Retinal pigment epithelial cell (primary cell): ENCODE data around the gene NKAP.
"Not testable (repeated sequence)": the region's sequence is repeated elsewhere in the genome, so short reads cannot be mapped to it uniquely, and the experiment has no call there.

Source experiments
- DNase-seq: peaks from one replicate; pipeline ENCODE4 v3.0.0-alpha.2; 2010; ENCODE audit warnings: low read depth
- H3K4me3 ChIP-seq: 2 replicates; pipeline ENCODE4 v1.5.1; 2011; ENCODE audit warnings: mild to moderate bottlenecking, low read length, control low read depth, moderate library complexity
- TF ChIP-seq, protein P1 (sequence below): conservative IDR thresholded peaks from 2 replicates; pipeline ENCODE4 v1.5.1; 2011; ENCODE audit warnings: low read depth, low read length, control low read depth, inconsistent platforms

Gene NKAP

DNA sequence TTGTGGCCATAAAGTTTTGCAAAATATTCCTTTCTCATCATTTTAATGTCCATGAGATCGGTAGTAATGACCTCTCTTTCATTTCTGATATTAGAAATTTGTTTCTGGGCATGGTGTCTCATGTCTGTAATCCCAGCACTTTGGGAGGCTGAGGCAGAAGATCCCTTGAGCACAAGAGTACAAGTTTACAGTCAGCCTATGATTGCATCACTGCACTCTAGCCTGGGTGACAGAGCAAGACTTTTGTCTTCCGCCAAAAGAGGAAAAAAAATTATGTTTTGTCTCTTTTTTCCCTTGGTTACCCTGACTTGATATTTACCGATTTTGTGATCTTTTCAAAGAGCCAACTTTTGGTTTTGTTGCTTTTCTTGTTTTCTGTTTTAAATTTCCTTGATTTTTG is 10.8 kb upstream of the NKAP start:
- no peak for DNase-seq
- H3K4me3 ChIP-seq, result no peak overlapping the region
- TF ChIP-seq, protein P1, sequence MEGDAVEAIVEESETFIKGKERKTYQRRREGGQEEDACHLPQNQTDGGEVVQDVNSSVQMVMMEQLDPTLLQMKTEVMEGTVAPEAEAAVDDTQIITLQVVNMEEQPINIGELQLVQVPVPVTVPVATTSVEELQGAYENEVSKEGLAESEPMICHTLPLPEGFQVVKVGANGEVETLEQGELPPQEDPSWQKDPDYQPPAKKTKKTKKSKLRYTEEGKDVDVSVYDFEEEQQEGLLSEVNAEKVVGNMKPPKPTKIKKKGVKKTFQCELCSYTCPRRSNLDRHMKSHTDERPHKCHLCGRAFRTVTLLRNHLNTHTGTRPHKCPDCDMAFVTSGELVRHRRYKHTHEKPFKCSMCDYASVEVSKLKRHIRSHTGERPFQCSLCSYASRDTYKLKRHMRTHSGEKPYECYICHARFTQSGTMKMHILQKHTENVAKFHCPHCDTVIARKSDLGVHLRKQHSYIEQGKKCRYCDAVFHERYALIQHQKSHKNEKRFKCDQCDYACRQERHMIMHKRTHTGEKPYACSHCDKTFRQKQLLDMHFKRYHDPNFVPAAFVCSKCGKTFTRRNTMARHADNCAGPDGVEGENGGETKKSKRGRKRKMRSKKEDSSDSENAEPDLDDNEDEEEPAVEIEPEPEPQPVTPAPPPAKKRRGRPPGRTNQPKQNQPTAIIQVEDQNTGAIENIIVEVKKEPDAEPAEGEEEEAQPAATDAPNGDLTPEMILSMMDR, result no peak

GRCh38 chrX:119948381-119948780 is 4.8 kb upstream of the NKAP start:
- no peak overlapping the region for H3K4me3 ChIP-seq
- TF ChIP-seq, protein P1, result peak; percentile 23
- DNase-seq, result no peak

DNA sequence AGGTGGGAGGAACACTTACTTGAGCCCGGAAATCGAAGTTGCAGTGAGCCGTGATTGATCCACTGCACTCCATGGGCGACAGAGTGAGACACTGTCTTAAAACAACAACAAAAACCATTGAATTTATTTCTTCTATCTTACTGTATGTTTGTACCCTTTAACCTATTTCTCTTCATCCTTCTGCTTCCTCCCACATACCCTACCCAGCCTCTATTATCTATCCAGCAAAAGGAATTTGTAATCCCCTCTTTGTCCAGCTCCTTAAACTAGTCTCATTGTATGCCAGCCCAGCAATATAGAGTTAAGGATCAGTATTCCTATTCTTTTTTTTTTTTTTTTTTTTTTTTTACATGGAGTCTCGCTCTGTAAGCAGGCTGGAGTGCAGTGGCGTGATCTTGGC is 1.9 kb upstream of the NKAP start:
- no peak for DNase-seq
- H3K4me3 ChIP-seq, result no peak overlapping the region
- TF ChIP-seq, protein P1, result no peak

DNA sequence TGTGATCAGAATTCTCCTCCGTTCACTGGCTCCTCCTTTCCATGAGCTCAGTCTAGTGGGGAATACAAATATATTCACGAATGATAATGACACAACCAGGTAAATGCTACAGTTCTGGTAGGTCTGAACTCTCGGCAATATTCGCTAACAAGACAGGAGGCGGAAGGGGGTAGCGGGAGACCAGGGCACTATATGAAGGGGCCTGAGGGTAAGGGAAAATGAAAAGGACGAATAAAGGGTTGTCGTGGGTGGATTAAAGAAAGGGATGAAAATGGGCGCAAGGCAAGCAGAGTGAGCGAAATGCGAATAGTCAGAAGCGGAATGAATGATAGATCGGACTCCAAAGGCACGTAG is 743 bp downstream of the NKAP start:
- TF ChIP-seq, protein P1, result no peak
- DNase-seq, result no peak
- H3K4me3 ChIP-seq, result peak overlapping the region; percentile 74

GRCh38 chrX:119942173-119942819 is 1.3 kb downstream of the NKAP start:
- peak overlapping the region; percentile 74 for H3K4me3 ChIP-seq
- no peak for DNase-seq
- TF ChIP-seq, protein P1, result no peak

DNA sequence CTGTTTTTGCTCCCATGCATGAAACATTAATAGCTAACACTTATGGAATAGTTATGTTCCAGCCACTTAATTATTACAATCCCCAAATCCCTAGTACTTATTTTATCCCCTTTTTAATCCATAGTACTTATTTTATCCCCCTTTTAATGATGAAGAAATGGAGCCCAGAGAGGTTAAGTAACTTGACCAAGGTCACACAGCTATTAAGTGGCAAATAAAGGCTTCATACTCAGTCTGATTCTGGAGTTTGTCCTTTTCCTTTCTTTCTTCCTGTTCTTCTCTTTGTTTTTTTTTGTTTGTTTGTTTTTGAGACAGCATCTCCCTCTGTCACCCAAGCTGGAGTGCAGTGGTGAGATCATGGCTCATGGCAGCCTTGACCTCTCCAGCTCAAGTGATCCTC is 2.2 kb downstream of the NKAP start:
- DNase-seq, result no peak
- H3K4me3 ChIP-seq, result no peak overlapping the region
- TF ChIP-seq, protein P1, result no peak

DNA sequence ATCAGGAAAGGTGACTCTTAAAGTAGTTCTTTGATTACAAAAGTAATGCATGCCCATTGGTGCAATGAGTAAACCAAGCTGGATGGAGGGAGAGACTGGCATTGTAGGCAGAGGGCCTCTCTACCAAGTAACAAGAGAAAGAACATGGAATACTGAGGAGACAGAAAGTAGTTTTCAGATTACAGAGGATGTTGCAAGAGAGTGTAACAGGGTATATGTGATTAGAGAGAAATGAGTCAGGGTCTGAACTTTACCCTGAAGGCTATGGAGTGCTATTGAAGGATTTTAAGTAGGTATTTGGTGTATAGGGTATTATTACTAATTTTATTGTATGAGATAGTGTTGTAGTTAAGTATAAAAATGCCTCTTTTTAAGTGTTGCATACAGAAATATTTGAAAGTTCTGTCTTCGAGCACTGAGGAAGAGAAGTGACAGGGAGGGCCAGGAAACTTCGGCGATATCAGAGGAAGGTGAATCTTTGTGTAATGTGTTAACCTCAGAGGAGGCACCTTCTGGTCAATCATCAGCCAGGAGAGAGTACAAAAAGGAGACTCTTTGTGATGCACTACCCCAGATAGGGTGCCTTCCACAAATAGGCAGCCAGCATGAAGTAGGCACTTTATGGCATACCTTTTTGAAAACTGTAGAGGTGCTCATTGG is 8.2 kb downstream of the NKAP start:
- TF ChIP-seq, protein P1, result no peak
- no peak for DNase-seq
- no peak overlapping the region for H3K4me3 ChIP-seq

GRCh38 chrX:119922391-119922790 is 21.2 kb downstream of the NKAP start:
- H3K4me3 ChIP-seq, DNase-seq: not testable (repeated sequence)
